Neuron (in vitro differentiated cells): Measurements from ENCODE around the gene NSD2.

Source experiments
- H2AFZ ChIP-seq: one replicate; pipeline ENCODE4 v1.6.1; 2013; ENCODE audit warnings: low read depth, mild to moderate bottlenecking, inconsistent platforms, low read length, moderate library complexity
- H3K27me3 ChIP-seq: one replicate; pipeline ENCODE4 v1.6.1; 2013; ENCODE audit warnings: low read length; ENCODE audit not compliant: insufficient read depth
- H3K36me3 ChIP-seq: one replicate; pipeline ENCODE4 v1.6.1; 2013; ENCODE audit warnings: low read length; ENCODE audit not compliant: insufficient read depth
- H3K4me1 ChIP-seq: one replicate; pipeline ENCODE4 v1.6.1; 2013; ENCODE audit warnings: low read length; ENCODE audit not compliant: insufficient read depth
- H3K4me3 ChIP-seq: 2 replicates; pipeline ENCODE4 v1.5.1; 2013; ENCODE audit warnings: mild to moderate bottlenecking, low read length, moderate library complexity
- H3K9me3 ChIP-seq: one replicate; pipeline ENCODE4 v1.6.1; 2013; ENCODE audit warnings: low read length

NSD2 gene

DNA sequence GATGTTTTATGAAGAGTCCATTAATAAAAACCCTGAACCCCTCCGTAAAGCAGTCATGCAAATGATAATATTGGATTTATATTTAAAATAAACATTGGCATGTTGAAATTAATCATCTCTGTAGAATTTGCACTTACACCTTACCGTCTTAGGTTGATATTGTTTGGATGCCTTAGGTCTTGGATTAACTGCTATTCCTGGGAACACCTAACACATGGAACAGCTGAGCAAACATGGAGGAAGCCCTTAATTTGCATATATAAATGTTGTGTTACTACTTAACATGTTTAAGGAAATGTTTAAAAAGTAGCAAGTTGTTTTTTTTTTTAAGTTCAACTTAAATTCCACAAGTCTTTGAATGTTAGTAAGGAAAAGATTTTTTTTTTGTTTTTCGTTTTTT, 62.5 kb downstream of the NSD2 start:
- Histone ChIP-seq H3K27me3 (no peaks in the 10 kb centered on the region), H3K36me3 (peaks cover 76% of the 10 kb centered on the region), H3K9me3 (no peaks in the 10 kb centered on the region), H2AFZ (no peak overlapping the region), H3K4me1 (no peaks in the 10 kb centered on the region), H3K4me3 (no peak overlapping the region)

DNA sequence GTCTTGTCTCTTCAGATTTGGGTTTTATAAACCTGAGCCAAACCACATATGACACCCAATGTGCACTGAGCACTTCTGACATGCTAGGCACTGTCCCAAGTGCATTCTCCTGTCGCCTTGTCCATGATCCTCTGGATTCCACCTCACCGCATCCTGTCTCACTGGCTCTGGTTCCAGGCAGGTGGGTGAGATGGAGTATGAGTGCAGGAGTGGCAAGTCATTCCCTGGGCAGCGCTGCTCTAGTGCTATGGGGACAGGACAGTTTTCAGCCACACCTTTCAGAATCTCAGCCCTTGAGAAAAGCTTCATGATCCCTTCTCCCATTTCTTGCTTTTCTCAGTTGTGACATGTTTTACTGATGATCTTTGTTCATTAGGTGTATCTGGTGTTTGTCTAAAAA, 66.4 kb downstream of the NSD2 start:
- Histone ChIP-seq H3K4me1 (no peaks in the 10 kb centered on the region), H3K9me3 (no peaks in the 10 kb centered on the region), H3K4me3 (no peak overlapping the region), H3K36me3 (peaks cover 83% of the 10 kb centered on the region), H3K27me3 (no peaks in the 10 kb centered on the region), H2AFZ (no peak overlapping the region)

DNA sequence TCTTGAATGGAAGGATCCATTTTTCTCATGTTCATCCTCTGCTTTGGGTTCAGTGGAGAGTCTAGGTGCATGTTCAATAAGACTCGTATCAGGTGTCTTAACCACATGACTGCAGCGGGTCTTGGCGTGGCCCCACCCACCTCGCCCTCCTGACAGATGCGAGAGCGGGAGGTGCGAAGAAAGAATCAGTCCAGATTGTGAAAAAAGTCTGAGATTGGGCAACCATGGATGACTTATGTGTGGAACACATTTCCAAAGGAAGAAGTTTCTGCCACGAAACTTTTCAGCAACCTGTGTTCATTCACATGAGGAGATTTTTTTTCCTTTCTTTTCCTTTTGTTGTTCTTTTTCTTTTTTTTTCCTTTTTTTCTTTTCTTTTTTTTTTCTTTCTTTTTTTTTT, 66.8 kb downstream of the NSD2 start:
- no peaks in the 10 kb centered on the region for H3K4me1 ChIP-seq
- no peak overlapping the region for H2AFZ ChIP-seq
- no peaks in the 10 kb centered on the region for H3K9me3 ChIP-seq
- no peak overlapping the region for H3K4me3 ChIP-seq
- no peaks in the 10 kb centered on the region for H3K27me3 ChIP-seq
- peaks cover 83% of the 10 kb centered on the region for H3K36me3 ChIP-seq

DNA sequence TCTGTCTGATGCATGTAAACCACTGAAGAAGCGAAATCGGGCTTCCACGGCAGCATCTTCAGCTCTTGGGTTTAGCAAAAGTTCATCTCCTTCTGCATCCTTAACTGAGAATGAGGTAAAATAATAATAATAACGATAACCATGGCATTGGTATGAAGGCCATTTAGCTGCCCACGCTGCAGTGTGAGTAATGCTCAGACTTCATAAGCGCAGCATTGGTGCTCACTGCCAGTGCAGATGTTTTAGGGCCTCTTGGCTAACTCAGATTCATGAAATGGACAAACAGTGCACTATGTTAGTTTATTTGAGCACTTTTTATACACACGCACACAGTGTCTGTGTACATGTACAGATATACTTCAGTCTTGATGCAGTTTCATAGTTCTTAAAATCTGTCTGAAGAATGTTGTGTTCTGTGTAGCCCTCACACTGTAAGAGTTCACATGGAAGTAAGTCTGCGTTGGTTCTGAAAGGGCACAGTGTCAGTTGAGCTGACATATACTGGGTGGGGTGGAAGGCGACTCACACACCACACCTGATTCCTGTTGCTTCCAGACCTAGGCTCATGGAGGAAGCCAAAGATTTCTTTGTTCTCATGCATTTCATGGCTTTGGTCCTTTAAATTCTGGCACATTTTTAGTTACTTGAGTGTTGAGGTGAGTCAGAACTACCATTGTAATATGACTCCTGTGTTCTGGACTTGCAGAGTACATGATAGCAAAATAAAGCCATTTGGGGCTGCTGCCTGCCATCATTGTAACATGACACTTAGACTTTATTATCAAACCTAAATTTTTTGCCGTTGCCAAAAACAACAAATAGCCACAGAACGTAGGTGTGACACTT, 68.7 kb downstream of the NSD2 start:
- H3K9me3 ChIP-seq = no peaks in the 10 kb centered on the region
- H3K4me3 ChIP-seq = no peak overlapping the region
- no peaks in the 10 kb centered on the region for H3K4me1 ChIP-seq
- H3K36me3 ChIP-seq = peaks cover 85% of the 10 kb centered on the region
- H2AFZ ChIP-seq = no peak overlapping the region
- no peaks in the 10 kb centered on the region for H3K27me3 ChIP-seq

DNA sequence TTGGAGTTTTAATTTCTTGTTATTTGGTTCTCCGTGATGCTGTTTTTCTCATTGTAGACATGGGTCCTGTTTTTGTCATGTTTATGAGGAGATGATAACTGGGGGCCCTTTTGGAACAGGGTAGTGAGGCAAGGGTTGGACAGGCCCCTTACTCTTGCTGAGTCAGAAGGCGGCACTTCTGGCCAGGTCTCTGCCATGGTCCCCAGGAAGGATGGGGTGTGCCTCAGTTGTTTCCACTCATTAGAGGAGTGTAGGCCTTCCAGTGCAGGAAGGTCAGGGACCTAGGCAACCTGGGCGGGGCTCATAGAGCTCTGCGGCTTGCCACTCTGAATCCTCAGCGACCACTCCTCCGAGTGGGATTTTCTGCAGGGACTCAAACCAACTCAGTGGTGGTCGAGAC, 69.4 kb downstream of the NSD2 start:
- H3K4me1 ChIP-seq = peaks cover 6% of the 10 kb centered on the region
- H3K9me3 ChIP-seq = no peaks in the 10 kb centered on the region
- H3K36me3 ChIP-seq = peaks cover 83% of the 10 kb centered on the region
- H3K4me3 ChIP-seq = no peak overlapping the region
- no peak overlapping the region for H2AFZ ChIP-seq
- no peaks in the 10 kb centered on the region for H3K27me3 ChIP-seq

DNA sequence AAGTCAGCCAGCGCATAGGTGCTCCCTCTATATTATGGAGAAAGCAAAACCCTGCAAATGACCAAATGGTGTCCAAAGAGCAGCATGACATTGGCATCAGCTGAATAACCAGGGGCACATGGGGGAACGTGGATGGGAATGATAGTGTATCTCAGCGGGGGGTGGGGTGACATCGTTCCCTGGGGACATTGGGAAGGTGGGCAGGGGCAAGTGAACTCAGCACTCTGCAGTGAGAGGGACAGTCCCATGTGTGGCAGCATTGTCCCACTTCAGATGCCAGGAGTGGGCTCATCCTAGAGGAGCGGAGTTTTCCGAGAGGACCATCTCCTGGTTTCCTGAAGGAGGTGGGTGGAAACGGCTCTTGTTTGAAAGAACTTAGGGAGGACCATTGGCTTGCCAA, 72.7 kb downstream of the NSD2 start:
- no peak overlapping the region for H3K4me3 ChIP-seq
- H3K36me3 ChIP-seq = peaks cover 78% of the 10 kb centered on the region
- H3K27me3 ChIP-seq = no peaks in the 10 kb centered on the region
- H2AFZ ChIP-seq = no peak overlapping the region
- H3K9me3 ChIP-seq = no peaks in the 10 kb centered on the region
- H3K4me1 ChIP-seq = peaks cover 7% of the 10 kb centered on the region

DNA sequence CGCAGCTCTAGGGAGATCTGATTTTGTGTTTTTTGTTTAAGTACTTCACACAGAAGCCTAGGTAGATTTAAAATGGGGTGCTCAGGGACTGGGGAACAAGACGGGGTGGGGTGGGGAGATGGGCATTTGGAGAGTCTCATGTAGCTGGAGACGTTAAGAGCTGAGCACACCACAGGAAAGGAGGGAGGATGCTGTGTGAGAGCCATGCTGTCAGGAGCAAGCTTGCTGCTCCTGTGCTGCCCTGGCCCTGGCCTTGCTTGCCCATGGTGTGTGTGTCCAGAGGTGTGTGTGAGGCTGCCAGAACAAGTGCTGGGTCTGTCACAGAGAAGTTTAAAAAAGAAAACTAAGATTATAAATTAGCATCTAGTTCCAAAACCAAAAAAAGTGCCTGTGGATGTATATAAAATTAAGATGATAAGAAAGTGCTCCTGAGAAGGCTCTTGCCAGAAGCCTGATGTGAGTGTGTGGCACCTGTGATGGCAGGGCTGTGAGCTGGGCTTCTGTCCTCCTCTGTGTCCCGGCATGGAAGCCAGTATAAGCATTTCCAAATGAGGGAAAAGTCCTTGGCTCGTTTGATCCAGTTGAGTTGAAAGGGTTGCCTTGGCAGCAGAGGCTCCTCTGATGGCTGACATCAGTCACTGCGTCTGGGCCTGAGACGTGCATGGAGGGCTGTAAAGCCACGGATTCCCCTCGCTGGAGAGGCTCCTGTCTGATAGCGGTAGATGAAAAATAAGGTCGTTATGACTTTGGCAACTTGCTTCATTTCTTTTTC, 74.1 kb downstream of the NSD2 start:
- peaks cover 71% of the 10 kb centered on the region for H3K36me3 ChIP-seq
- no peaks in the 10 kb centered on the region for H3K27me3 ChIP-seq
- H2AFZ ChIP-seq = no peak overlapping the region
- H3K4me1 ChIP-seq = peaks cover 7% of the 10 kb centered on the region
- no peaks in the 10 kb centered on the region for H3K9me3 ChIP-seq
- no peak overlapping the region for H3K4me3 ChIP-seq

DNA sequence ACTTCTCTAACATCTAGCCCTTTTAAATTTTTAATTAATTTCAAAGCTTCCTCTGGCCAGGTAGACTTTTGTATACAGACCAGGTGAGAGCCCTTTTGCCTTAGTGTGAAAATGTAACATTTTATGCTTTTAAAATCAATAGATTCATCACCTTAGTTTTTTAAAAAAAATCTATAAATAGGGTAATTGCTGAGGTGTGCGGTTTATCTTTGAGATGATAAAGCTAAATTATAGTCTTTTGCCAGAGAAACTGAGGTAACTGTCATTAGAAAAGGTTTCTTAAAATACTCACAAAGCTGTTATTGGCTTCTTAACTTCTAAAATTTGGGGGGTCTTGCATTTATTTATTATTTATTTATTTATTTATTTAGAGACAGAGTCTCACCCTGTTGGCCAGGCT, 74.7 kb downstream of the NSD2 start:
- Histone ChIP-seq H3K4me3 (no peak overlapping the region), H3K36me3 (peaks cover 70% of the 10 kb centered on the region), H3K27me3 (no peaks in the 10 kb centered on the region), H2AFZ (no peak overlapping the region), H3K4me1 (peaks cover 7% of the 10 kb centered on the region), H3K9me3 (no peaks in the 10 kb centered on the region)

DNA sequence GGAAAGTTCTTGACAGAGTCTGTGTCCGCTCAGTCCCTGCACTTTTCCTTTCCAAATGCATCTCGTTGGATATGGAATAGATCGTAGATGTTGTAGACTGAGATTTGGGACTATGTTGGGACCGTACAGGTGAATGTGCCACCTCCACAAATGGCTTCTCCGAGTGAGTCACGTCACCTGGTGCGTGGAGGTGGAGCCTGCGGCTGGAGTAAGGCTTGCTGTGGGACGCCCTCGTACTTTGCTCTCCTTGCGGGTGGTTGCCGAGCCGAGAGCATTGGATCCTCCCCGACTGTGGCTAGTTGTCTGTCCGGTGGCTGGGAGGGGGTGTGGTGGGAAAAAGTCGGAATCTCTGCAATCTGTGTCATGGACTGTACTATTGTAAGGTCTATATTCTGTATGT, 77.0 kb downstream of the NSD2 start:
- H3K4me1 ChIP-seq = peaks cover 7% of the 10 kb centered on the region
- H3K36me3 ChIP-seq = peaks cover 70% of the 10 kb centered on the region
- H3K27me3 ChIP-seq = no peaks in the 10 kb centered on the region
- no peaks in the 10 kb centered on the region for H3K9me3 ChIP-seq
- H3K4me3 ChIP-seq = no peak overlapping the region
- H2AFZ ChIP-seq = no peak overlapping the region

DNA sequence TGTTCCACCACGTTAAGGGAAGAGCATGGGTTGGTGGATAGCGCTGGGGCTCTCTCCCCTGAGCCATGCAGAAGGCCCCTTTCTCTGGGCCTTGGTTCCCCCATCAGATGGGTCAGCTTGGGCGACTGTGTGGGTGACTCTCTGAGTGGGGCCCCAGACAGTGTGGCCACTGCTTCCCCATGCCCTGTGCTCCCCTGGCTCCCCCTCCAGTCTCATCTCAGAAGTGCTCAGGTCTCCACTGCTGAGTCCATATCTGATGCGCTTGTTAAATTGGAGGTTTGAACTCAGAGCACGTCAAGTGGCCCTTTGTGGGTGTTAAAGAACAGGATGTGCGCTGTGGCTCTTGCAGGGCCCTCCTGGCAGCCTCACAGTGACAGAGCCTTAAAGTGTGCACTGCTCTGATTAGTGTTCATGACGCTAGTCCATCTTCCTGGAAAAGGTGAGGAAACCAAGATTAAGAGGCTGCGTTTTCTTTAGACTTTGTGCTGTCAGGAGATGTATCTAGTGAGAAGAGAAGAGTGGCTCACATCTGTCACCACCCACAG, 77.8 kb downstream of the NSD2 start:
- Histone ChIP-seq H2AFZ (no peak overlapping the region), H3K4me1 (peaks cover 7% of the 10 kb centered on the region), H3K27me3 (no peaks in the 10 kb centered on the region), H3K4me3 (no peak overlapping the region), H3K9me3 (no peaks in the 10 kb centered on the region), H3K36me3 (peaks cover 71% of the 10 kb centered on the region)

DNA sequence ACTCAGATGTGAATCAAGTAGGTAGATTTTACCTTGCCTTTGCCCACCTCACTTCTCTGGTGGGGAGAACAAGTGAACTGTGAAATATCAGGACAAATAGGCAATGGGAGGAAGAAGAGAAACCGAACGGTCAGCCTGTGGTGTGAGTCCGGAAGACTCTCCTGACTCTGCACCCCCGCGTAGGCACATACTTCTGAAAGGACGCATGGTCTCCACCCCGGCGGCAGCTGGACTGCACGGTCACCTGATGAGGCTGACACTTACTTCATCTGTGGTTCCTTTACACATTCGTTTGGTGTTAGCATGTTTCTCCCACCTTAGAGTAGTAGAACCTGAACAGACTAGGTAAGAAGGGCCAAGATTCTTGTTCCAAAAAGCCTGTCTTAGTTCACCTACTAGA, 79.2 kb downstream of the NSD2 start:
- Histone ChIP-seq H3K4me3 (no peak overlapping the region), H3K4me1 (peaks cover 4% of the 10 kb centered on the region), H3K27me3 (no peaks in the 10 kb centered on the region), H2AFZ (no peak overlapping the region), H3K36me3 (peaks cover 76% of the 10 kb centered on the region), H3K9me3 (no peaks in the 10 kb centered on the region)

DNA sequence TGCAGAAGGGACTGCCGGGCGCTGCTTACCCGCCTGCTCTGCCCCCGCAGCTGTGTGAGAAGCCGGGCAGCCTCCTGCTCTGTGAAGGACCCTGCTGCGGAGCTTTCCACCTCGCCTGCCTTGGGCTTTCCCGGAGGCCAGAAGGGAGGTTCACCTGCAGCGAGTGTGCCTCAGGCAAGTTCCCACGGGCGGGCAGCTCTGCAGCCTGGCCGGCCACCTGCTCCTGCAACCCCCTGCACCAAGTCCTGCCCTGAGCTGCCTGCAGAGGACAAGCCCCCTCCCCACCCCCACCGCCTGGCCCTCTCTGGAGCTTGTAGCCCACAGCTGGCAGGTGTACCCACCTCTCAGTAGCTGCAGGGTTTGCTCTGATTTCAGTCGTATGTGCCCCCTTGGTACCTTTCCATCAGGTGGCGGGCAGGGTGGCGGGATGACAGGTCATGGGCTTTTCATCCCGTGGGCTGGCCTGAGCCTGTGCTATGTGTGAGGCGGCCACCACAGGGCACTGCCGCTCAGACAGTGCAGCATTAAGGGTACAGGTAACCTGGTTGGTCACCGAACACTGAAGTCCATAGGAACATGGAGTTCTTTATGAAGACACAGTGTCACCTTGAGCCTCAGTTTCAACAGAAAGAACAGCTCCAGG, 81.0 kb downstream of the NSD2 start:
- Histone ChIP-seq H2AFZ (no peak overlapping the region), H3K4me3 (no peak overlapping the region), H3K9me3 (no peaks in the 10 kb centered on the region), H3K27me3 (no peaks in the 10 kb centered on the region), H3K4me1 (no peaks in the 10 kb centered on the region), H3K36me3 (peaks cover 80% of the 10 kb centered on the region)

DNA sequence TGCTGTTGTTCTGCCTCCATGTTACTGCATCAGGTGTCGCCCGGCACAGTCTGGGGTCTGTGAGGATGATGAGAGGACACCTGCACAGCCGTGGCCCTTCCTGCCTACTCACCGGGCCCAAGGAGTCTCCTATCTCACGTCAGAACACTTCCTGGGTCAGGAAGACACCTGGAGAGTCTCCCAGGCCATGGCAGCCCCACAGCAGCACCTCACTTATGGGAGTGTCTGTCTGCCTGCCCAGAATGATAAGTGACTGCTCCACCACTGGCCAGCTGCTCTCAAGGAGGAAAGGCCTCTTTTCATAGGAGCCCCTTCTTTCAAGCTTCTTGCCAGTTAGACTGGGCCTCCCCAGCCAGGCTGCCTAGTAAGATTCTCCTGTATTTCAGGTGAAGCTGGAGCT, 81.5 kb downstream of the NSD2 start:
- Histone ChIP-seq H3K4me3 (no peak overlapping the region), H3K36me3 (peaks cover 84% of the 10 kb centered on the region), H2AFZ (no peak overlapping the region), H3K4me1 (no peaks in the 10 kb centered on the region), H3K27me3 (no peaks in the 10 kb centered on the region), H3K9me3 (no peaks in the 10 kb centered on the region)
